Measurements from ENCODE around the gene PURB. TPM values are rescaled to one million over a fixed set of nuclear protein-coding genes. Genes with fewer than 3 reads are reported as not detected.
"Not testable (repeated sequence)": the region's sequence is repeated elsewhere in the genome, so short reads cannot be mapped to it uniquely, and the experiment has no call there.

The PURB gene
- total RNA-seq (10 to 100 TPM; 16.5 to 30.5 (median 23.3) TPM), polyA plus RNA-seq (1 to 10 TPM; 1.7 to 2.8 TPM), total RNA-seq (68.1 reads per million, percentile 77 among the genes with 10 or more reads in this experiment)

- ChIA-PET CTCF (interaction anchor here (0.7 kb wide), 2 partner anchors 29 to 47 kb away, joined by 3 read pairs; no protein-coding TSS in a partner anchor), POLR2A (interaction anchor here (0.5 to 2.7 kb wide), 32 partner anchors 9 to 397 kb away, joined by 3 to 60 read pairs (median 5); partner anchors contain the start of genes DDX56, H2AZ2, MYO1G and NUDCD3)
- DNase-seq (peak; percentile 97 to 99 (median 97)), ATAC-seq (peak; percentile 92)
- Mint-ChIP-seq H3K4me1 (peaks cover 7 to 61% (median 46%) of the 10 kb centered on the region in 7 donors), H3K27ac (peak within 1 kb of the TSS; percentile 98 to 100 (median 99)), H3K27me3 (peaks cover 0 to 2% (median 0%) of the 10 kb centered on the region in 5 donors), H3K36me3 (peaks cover 0 to 26% (median 17%) of the 10 kb centered on the region in 5 donors), H3K4me3 (peak within 1 kb of the TSS; percentile 92 to 97 (median 93)), H3K9me3 (peaks cover 0 to 45% (median 23%) of the 10 kb centered on the region in 11 donors)
- Histone ChIP-seq H3K36me3 (ENCODE audit: control insufficient read depth in 2 of 3, insufficient read depth in 3 of 3, low read length in 3 of 3) (peaks cover 0 to 3% (median 0%) of the 10 kb centered on the region in 3 experiments), H3K9me3 (ENCODE audit: control insufficient read depth in 2 of 3, low read length in 3 of 3) (peaks cover 6 to 18% (median 18%) of the 10 kb centered on the region in 3 experiments), H3K4me1 (ENCODE audit: control insufficient read depth in 2 of 2, insufficient read depth in 2 of 2, low read length in 2 of 2) (peaks cover 26 to 50% of the 10 kb centered on the region in 2 donors), H3K27me3 (ENCODE audit: control insufficient read depth in 2 of 2, insufficient read depth in 2 of 2, low read length in 2 of 2) (no peaks in the 10 kb centered on the region), H3K27ac (ENCODE audit: low read depth, low read length) (peak within 1 kb of the TSS; percentile 99), H3K4me3 (ENCODE audit: low read length) (peak within 1 kb of the TSS; percentile 88)
- intact Hi-C loops (cut with micrococcal nuclease): loop anchor here (1.0 to 2.0 kb wide), 18 partner anchors 28 to 395 kb away; partner anchors contain the start of genes H2AZ2 (in 2 of the 2), MYO1G (in 2 of the 2), OGDH (in 2 of the 2) and TBRG4 (in 2 of the 2)
These were observed at the start of gene PURB for GRCh38 chr7:44885394-44886317. Gene PURB, minus strand, starts transcription at chr7:44885530. Its CDS starts 182 bp downstream, at chr7:44885348.

DNA sequence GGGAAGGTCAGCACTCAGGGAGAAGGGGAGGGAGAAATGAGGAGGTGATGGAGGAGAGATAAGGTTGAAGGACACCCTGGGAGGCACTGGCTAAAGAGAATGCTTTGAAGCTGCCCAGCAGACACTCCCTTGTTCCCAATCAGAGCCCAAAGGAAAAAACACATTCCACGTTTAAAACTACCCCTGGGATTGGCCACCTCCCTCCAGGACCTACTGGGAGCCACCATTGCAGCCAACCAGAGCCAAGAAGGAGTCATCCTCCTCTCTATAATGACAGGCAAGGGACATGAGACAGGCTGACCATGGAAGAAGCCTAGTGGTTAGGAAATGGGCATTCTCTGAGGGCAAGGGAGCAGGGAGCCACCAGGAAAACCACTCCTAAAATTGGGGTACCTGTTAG is 49.7 kb upstream of the PURB start:
- Histone ChIP-seq H3K27me3 (ENCODE audit: control insufficient read depth in 2 of 2, insufficient read depth in 2 of 2, low read length in 2 of 2) (no peaks in the 10 kb centered on the region), H3K9me3 (ENCODE audit: control insufficient read depth in 2 of 3, low read length in 3 of 3) (no peaks in the 10 kb centered on the region), H3K27ac (ENCODE audit: low read depth, low read length) (no peak overlapping the region), H3K36me3 (ENCODE audit: control insufficient read depth in 2 of 3, insufficient read depth in 3 of 3, low read length in 3 of 3) (no peaks in the 10 kb centered on the region), H3K4me3 (ENCODE audit: low read length) (no peak overlapping the region), H3K4me1 (ENCODE audit: control insufficient read depth in 2 of 2, insufficient read depth in 2 of 2, low read length in 2 of 2) (no peaks in the 10 kb centered on the region)
- no peaks in the 10 kb centered on the region for H3K36me3 Mint-ChIP-seq
- DNase-seq (no peak), ATAC-seq (no peak)
- CTCF ChIA-PET: no interaction called here
- no peaks in the 10 kb centered on the region for H3K9me3 Mint-ChIP-seq
- peaks cover 0 to 29% (median 5%) of the 10 kb centered on the region in 5 donors for H3K27me3 Mint-ChIP-seq
- H3K4me1 Mint-ChIP-seq: peaks cover 0 to 4% (median 0%) of the 10 kb centered on the region in 7 donors
- POLR2A ChIA-PET: no interaction called here
- no peak overlapping the region for H3K4me3 Mint-ChIP-seq
- no peak overlapping the region for H3K27ac Mint-ChIP-seq
- intact Hi-C loops (cut with micrococcal nuclease): no loop called here

GRCh38 chr7:44934510-44934909 is 49.2 kb upstream of the PURB start:
- H3K9me3 Mint-ChIP-seq; DNase-seq; H3K4me1 Mint-ChIP-seq; H3K4me3 ChIP-seq (ENCODE audit: low read length); CTCF ChIA-PET; H3K27ac ChIP-seq (ENCODE audit: low read depth, low read length); POLR2A ChIA-PET; H3K36me3 ChIP-seq (ENCODE audit: control insufficient read depth in 2 of 3, insufficient read depth in 3 of 3, low read length in 3 of 3); intact Hi-C loops (cut with micrococcal nuclease); H3K27ac Mint-ChIP-seq; H3K36me3 Mint-ChIP-seq; H3K9me3 ChIP-seq (ENCODE audit: control insufficient read depth in 2 of 3, low read length in 3 of 3); H3K4me1 ChIP-seq (ENCODE audit: control insufficient read depth in 2 of 2, insufficient read depth in 2 of 2, low read length in 2 of 2); H3K27me3 ChIP-seq (ENCODE audit: control insufficient read depth in 2 of 2, insufficient read depth in 2 of 2, low read length in 2 of 2); H3K4me3 Mint-ChIP-seq: not testable (repeated sequence)
- ATAC-seq: peak; percentile 24
- H3K27me3 Mint-ChIP-seq: peaks cover 0 to 29% (median 5%) of the 10 kb centered on the region in 5 donors

DNA sequence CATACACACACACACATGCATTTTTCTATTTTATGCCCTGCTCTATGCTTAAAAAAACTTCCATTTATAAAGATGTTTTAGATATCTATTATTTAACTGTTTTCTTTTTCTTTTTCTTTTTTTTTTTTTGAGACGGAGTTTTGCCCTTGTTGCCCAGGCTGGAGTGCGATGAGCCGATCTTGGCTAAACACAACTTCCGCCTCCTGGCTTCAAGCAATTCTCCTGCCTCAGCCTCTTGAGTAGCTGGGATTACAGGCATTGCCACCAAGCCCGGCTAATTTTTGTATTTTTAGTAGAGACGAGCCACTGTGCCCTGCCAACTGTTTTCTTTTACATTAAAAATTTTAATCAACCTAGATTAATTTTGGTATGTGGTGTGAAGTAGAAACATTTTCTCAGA is 45.6 kb upstream of the PURB start:
- Histone ChIP-seq H3K36me3 (ENCODE audit: control insufficient read depth in 2 of 3, insufficient read depth in 3 of 3, low read length in 3 of 3) (no peaks in the 10 kb centered on the region), H3K4me1 (ENCODE audit: control insufficient read depth in 2 of 2, insufficient read depth in 2 of 2, low read length in 2 of 2) (no peaks in the 10 kb centered on the region), H3K4me3 (ENCODE audit: low read length) (no peak overlapping the region), H3K27ac (ENCODE audit: low read depth, low read length) (no peak overlapping the region), H3K9me3 (ENCODE audit: control insufficient read depth in 2 of 3, low read length in 3 of 3) (no peaks in the 10 kb centered on the region), H3K27me3 (ENCODE audit: control insufficient read depth in 2 of 2, insufficient read depth in 2 of 2, low read length in 2 of 2) (no peaks in the 10 kb centered on the region)
- peaks cover 0 to 38% (median 5%) of the 10 kb centered on the region in 5 donors for H3K27me3 Mint-ChIP-seq
- ATAC-seq (no peak), DNase-seq (no peak)
- no peak overlapping the region for H3K4me3 Mint-ChIP-seq
- ChIA-PET CTCF (interaction anchor here (0.6 kb wide), 1 partner anchor 82 kb away, joined by 3 read pairs; no protein-coding TSS in a partner anchor), POLR2A (no interaction called here)
- intact Hi-C loops (cut with micrococcal nuclease): no loop called here
- H3K27ac Mint-ChIP-seq: no peak overlapping the region
- H3K36me3 Mint-ChIP-seq: no peaks in the 10 kb centered on the region
- H3K9me3 Mint-ChIP-seq: no peaks in the 10 kb centered on the region
- H3K4me1 Mint-ChIP-seq: peaks cover 0 to 4% (median 0%) of the 10 kb centered on the region in 7 donors

DNA sequence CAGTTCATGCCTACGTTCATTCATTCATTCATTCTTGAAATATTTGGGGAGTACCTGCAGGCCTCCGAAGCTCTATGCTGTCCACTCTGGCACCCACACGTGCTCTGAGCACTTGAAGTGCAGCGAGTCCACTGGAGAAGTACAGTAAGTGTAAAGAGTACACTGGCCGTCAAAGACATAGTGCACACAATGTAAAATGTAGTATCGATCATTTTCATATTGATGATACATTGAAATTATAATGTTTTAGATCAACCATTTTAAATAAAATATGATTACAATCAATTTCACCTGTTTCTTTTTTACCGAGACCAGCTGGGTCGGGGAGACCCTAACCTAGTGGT is 37.0 kb upstream of the PURB start:
- H3K36me3 Mint-ChIP-seq: no peaks in the 10 kb centered on the region
- no peak overlapping the region for H3K27ac ChIP-seq (ENCODE audit: low read depth, low read length)
- DNase-seq (no peak), ATAC-seq (peak; percentile 15)
- H3K4me1 ChIP-seq (ENCODE audit: control insufficient read depth in 2 of 2, insufficient read depth in 2 of 2, low read length in 2 of 2): peaks cover 0 to 9% of the 10 kb centered on the region in 2 donors
- peak overlapping the region in 4 of 9 donors; percentile 6 to 67 (median 26) for H3K27ac Mint-ChIP-seq
- H3K4me3 Mint-ChIP-seq: no peak overlapping the region
- H3K4me1 Mint-ChIP-seq: peaks cover 0 to 21% (median 0%) of the 10 kb centered on the region in 7 donors
- CTCF ChIA-PET: interaction anchor here (0.6 to 1.7 kb wide), 10 partner anchors 10 to 352 kb away, joined by 3 to 11 read pairs (median 4); no protein-coding TSS in a partner anchor
- no peak overlapping the region for H3K4me3 ChIP-seq (ENCODE audit: low read length)
- peaks cover 0 to 8% (median under 1%) of the 10 kb centered on the region in 5 donors for H3K27me3 Mint-ChIP-seq
- intact Hi-C loops (cut with micrococcal nuclease): loop anchor here (1.0 to 10.0 kb wide), 8 partner anchors 38 to 678 kb away; partner anchors contain the start of genes PURB (in 2 of the 2) and PPIA (in 1 of the 2)
- H3K27me3 ChIP-seq (ENCODE audit: control insufficient read depth in 2 of 2, insufficient read depth in 2 of 2, low read length in 2 of 2): no peaks in the 10 kb centered on the region
- H3K9me3 ChIP-seq (ENCODE audit: control insufficient read depth in 2 of 3, low read length in 3 of 3): no peaks in the 10 kb centered on the region
- POLR2A ChIA-PET: no interaction called here
- no peaks in the 10 kb centered on the region for H3K36me3 ChIP-seq (ENCODE audit: control insufficient read depth in 2 of 3, insufficient read depth in 3 of 3, low read length in 3 of 3)
- H3K9me3 Mint-ChIP-seq: peaks cover 0 to 1% (median 0%) of the 10 kb centered on the region in 11 donors

GRCh38 chr7:44921607-44922350 is 36.4 kb upstream of the PURB start:
- intact Hi-C loops (cut with micrococcal nuclease): loop anchor here (1.0 to 10.0 kb wide), 8 partner anchors 37 to 677 kb away; partner anchors contain the start of genes PURB (in 2 of the 2) and PPIA (in 1 of the 2)
- no peaks in the 10 kb centered on the region for H3K36me3 Mint-ChIP-seq
- ChIA-PET CTCF (interaction anchor here (0.6 to 1.7 kb wide), 8 partner anchors 9 to 334 kb away, joined by 3 to 11 read pairs (median 4); no protein-coding TSS in a partner anchor), POLR2A (no interaction called here)
- H3K27ac Mint-ChIP-seq: peak overlapping the region in 5 of 9 donors; percentile 6 to 78 (median 34)
- Histone ChIP-seq H3K4me1 (ENCODE audit: control insufficient read depth in 2 of 2, insufficient read depth in 2 of 2, low read length in 2 of 2) (peaks cover 0 to 9% of the 10 kb centered on the region in 2 donors), H3K27me3 (ENCODE audit: control insufficient read depth in 2 of 2, insufficient read depth in 2 of 2, low read length in 2 of 2) (no peaks in the 10 kb centered on the region), H3K4me3 (ENCODE audit: low read length) (no peak overlapping the region), H3K9me3 (ENCODE audit: control insufficient read depth in 2 of 3, low read length in 3 of 3) (no peaks in the 10 kb centered on the region), H3K27ac (ENCODE audit: low read depth, low read length) (no peak overlapping the region), H3K36me3 (ENCODE audit: control insufficient read depth in 2 of 3, insufficient read depth in 3 of 3, low read length in 3 of 3) (no peaks in the 10 kb centered on the region)
- ATAC-seq (peak; percentile 99), DNase-seq (peak; percentile 76 to 98 (median 86))
- peaks cover 0 to 1% (median 0%) of the 10 kb centered on the region in 11 donors for H3K9me3 Mint-ChIP-seq
- H3K4me3 Mint-ChIP-seq: no peak overlapping the region
- peaks cover 0 to 6% (median 0%) of the 10 kb centered on the region in 5 donors for H3K27me3 Mint-ChIP-seq
- peaks cover 0 to 21% (median 0%) of the 10 kb centered on the region in 7 donors for H3K4me1 Mint-ChIP-seq
